Gastrocnemius medialis (tissue), 4 donors: ENCODE data around the gene MADCAM1. TPM values are rescaled to one million over a fixed set of nuclear protein-coding genes. Genes with fewer than 3 reads are reported as not detected.
A peak's percentile ranks its signal among the peaks of the same experiment; 100 is the strongest.

Experiments
- ATAC-seq, 2 donors: fragments of 150-250 bp; one replicate each; pipeline ENCODE4 v1.9.1; 2016
- DNase-seq, 2 donors: peaks; one replicate each; pipeline ENCODE4 v3.0.0-alpha.2; 2019
- H3K27ac ChIP-seq, 4 donors: fragments of 200-600 bp; sonication (generic); 1 replicate in 1 of 4; 2 replicates in 3 of 4; pipeline ENCODE4 v1.5.1; 2016 to 2018; ENCODE audit warnings: mild to moderate bottlenecking in 2 of 4, moderate library complexity in 1 of 4
- H3K27me3 ChIP-seq, 3 donors: fragments of 200-600 bp; sonication (generic) in 2 of 3; 1 replicate in 1 of 3; 2 replicates in 2 of 3; pipeline versions ENCODE4 v1.5.1 to v1.6.0; 2016 to 2019; ENCODE audit warnings: mild to moderate bottlenecking in 1 of 3, moderate library complexity in 1 of 3
- H3K36me3 ChIP-seq, 2 donors: fragments of 200-600 bp; sonication (generic) in 1 of 2; one replicate each; pipeline ENCODE4 v1.5.1; 2017 to 2018
- H3K4me1 ChIP-seq, 2 donors: fragments of 200-600 bp; sonication (generic) in 1 of 2; one replicate each; pipeline ENCODE4 v1.5.1; 2016 to 2017; ENCODE audit warnings: mild to moderate bottlenecking in 2 of 2
- H3K4me3 ChIP-seq, 4 donors: fragments of 200-600 bp; sonication (generic) in 3 of 4; 1 replicate in 1 of 4; 2 replicates in 3 of 4; pipeline ENCODE4 v1.5.1; 2016 to 2019; ENCODE audit warnings: mild to moderate bottlenecking in 2 of 4
- H3K9me3 ChIP-seq, 3 donors: fragments of 200-600 bp; sonication (generic) in 2 of 3; 1 replicate in 1 of 3; 2 replicates in 2 of 3; pipeline ENCODE4 v1.5.1; 2016 to 2019
- CTCF ChIP-seq, 5 experiments: fragments of 450-650 bp in 3 of 5; fragments of 200-600 bp in 2 of 5; sonication (generic) in 2 of 5; IDR thresholded peaks in 4 of 5; conservative IDR thresholded peaks in 1 of 5; 1 replicate in 4 of 5; 2 replicates in 1 of 5; pipeline ENCODE4 v1.5.1; 2016 to 2019; ENCODE audit warnings: antibody characterized with exemption in 5 of 5, mild to moderate bottlenecking in 3 of 5, moderate library complexity in 3 of 5
- POLR2A ChIP-seq, 2 donors: fragments of 450-650 bp; IDR thresholded peaks; one replicate each; pipeline ENCODE4 v1.6.1; 2017; ENCODE audit warnings: antibody characterized with exemption in 2 of 2, mild to moderate bottlenecking in 2 of 2, moderate library complexity in 2 of 2
- in situ Hi-C, 4 donors: fragments of 200-750 bp; cut with MboI; loops; one replicate each; pipeline versions ENCODE4 v1.15.0 to v1.8.0; 2017; ENCODE audit warnings: low sequenced_read_pairs in 4 of 4
- intact Hi-C: fragments of 100-400 bp; cut with DNase I; formaldehyde crosslinking; loops from one replicate; pipeline ENCODE4 v1.15.1; 2023; ENCODE audit warnings: low total_unique reads
- total RNA-seq, 4 donors: library from RNA; depleted of rRNA; stranded (reverse); fragments of >200 nt; gene quantifications; one replicate each; pipeline versions ENCODE4 v1.1.0 to v1.2.3, GENCODE V29; 2016

MADCAM1 gene
- total RNA-seq, 4 donors from 2014 or later = 0.18 TPM; not detected in 3

GRCh38 chr19:495402-496111 is 729 bp upstream of the MADCAM1 start:
- H3K27ac ChIP-seq = no peak overlapping the region
- no peaks in the 10 kb centered on the region for H3K9me3 ChIP-seq
- ATAC-seq (no peak), DNase-seq (no peak)
- peaks cover 0 to 7% of the 10 kb centered on the region in 2 donors for H3K4me1 ChIP-seq
- intact Hi-C loops (no loop called here), in situ Hi-C loops (no loop called here)
- TF ChIP-seq CTCF (IDR thresholded peaks at IDR 0.05 in 4 of 5, conservative IDR thresholded peaks at IDR 0.05 in 1 of 5) (peak; percentile 26 to 68 (median 58)), POLR2A (IDR thresholded peaks at IDR 0.05) (no peak)
- peaks cover 25 to 49% (median 42%) of the 10 kb centered on the region in 3 donors for H3K27me3 ChIP-seq
- no peaks in the 10 kb centered on the region for H3K36me3 ChIP-seq
- no peak overlapping the region for H3K4me3 ChIP-seq

- in situ Hi-C loops (no loop called here), intact Hi-C loops (no loop called here)
- ATAC-seq (no peak), DNase-seq (no peak)
- H3K4me3 ChIP-seq = no peak overlapping the region
- H3K27ac ChIP-seq = no peak overlapping the region
- H3K36me3 ChIP-seq = no peaks in the 10 kb centered on the region
- H3K4me1 ChIP-seq = peaks cover 0 to 7% of the 10 kb centered on the region in 2 donors
- H3K9me3 ChIP-seq = no peaks in the 10 kb centered on the region
- H3K27me3 ChIP-seq = peaks cover 25 to 49% (median 42%) of the 10 kb centered on the region in 3 donors
- TF ChIP-seq POLR2A (IDR thresholded peaks at IDR 0.05) (no peak), CTCF (IDR thresholded peaks at IDR 0.05 in 4 of 5, conservative IDR thresholded peaks at IDR 0.05 in 1 of 5) (no peak)
Observed at GRCh38 chr19:496986-497385, 700 bp downstream of the MADCAM1 start.

GRCh38 chr19:497491-497868 is 1.2 kb downstream of the MADCAM1 start:
- ATAC-seq (no peak), DNase-seq (no peak)
- H3K4me1 ChIP-seq = peaks cover 0 to 7% of the 10 kb centered on the region in 2 donors
- H3K9me3 ChIP-seq = no peaks in the 10 kb centered on the region
- intact Hi-C loops (no loop called here), in situ Hi-C loops (no loop called here)
- H3K27me3 ChIP-seq = peaks cover 25 to 49% (median 42%) of the 10 kb centered on the region in 3 donors
- TF ChIP-seq CTCF (IDR thresholded peaks at IDR 0.05 in 4 of 5, conservative IDR thresholded peaks at IDR 0.05 in 1 of 5) = no peak
- TF ChIP-seq POLR2A (IDR thresholded peaks at IDR 0.05) = no peak
- no peak overlapping the region for H3K27ac ChIP-seq
- no peaks in the 10 kb centered on the region for H3K36me3 ChIP-seq
- no peak overlapping the region for H3K4me3 ChIP-seq

- no peak overlapping the region for H3K4me3 ChIP-seq
- H3K4me1 ChIP-seq = peaks cover 0 to 7% of the 10 kb centered on the region in 2 donors
- H3K9me3 ChIP-seq = no peaks in the 10 kb centered on the region
- ATAC-seq (no peak), DNase-seq (no peak)
- H3K27me3 ChIP-seq = peaks cover 25 to 49% (median 42%) of the 10 kb centered on the region in 3 donors
- TF ChIP-seq POLR2A (IDR thresholded peaks at IDR 0.05) (no peak), CTCF (IDR thresholded peaks at IDR 0.05 in 4 of 5, conservative IDR thresholded peaks at IDR 0.05 in 1 of 5) (no peak)
- H3K36me3 ChIP-seq = no peaks in the 10 kb centered on the region
- H3K27ac ChIP-seq = no peak overlapping the region
- intact Hi-C loops = no loop called here
- in situ Hi-C loops = no loop called here
Observed at GRCh38 chr19:497869-498510, 1.7 kb downstream of the MADCAM1 start.
